GM21619 (cell line): ENCODE data around the gene MTX3.
A peak's percentile ranks its signal among the peaks of the same experiment; 100 is the strongest.

Source experiments
- ATAC-seq: cut with Tn5 transposase; IDR thresholded peaks from one replicate; pipeline ENCODE4 v1.9.1; 2021; ENCODE audit not compliant: unreplicated experiment

MTX3 gene

GRCh38 chr5:79990598-79991507 lies at the start of gene MTX3:
TSS of gene MTX3 (minus strand) at chr5:79991262. CDS start at chr5:79991238, 24 bp downstream.
- peak; percentile 85 for ATAC-seq

- ATAC-seq, result no peak
These were observed 48.6 kb upstream of the MTX3 start for GRCh38 chr5:80039650-80040049.

- ATAC-seq, result peak; percentile 85
These were observed 46.3 kb upstream of the MTX3 start for GRCh38 chr5:80037366-80037765.

GRCh38 chr5:80036615-80037014 lies 45.6 kb upstream of the MTX3 start:
- no peak for ATAC-seq

GRCh38 chr5:80035839-80036238 lies 44.8 kb upstream of the MTX3 start:
- no peak for ATAC-seq

- no peak for ATAC-seq
These were observed 44.1 kb upstream of the MTX3 start, which contains the start of gene THBS4 for GRCh38 chr5:80034962-80035821. TSS of gene THBS4 (plus strand) at chr5:80035348. CDS start at chr5:80035538, 190 bp downstream.

GRCh38 chr5:80034559-80034958 lies 43.5 kb upstream of the MTX3 start:
- ATAC-seq, result no peak

- no peak for ATAC-seq
These were observed 42.5 kb upstream of the MTX3 start for GRCh38 chr5:80033513-80033912.

GRCh38 chr5:80031109-80031508 lies 40.0 kb upstream of the MTX3 start:
- no peak for ATAC-seq

- no peak for ATAC-seq
These were observed 35.8 kb upstream of the MTX3 start for GRCh38 chr5:80026841-80027240.

- ATAC-seq, result no peak
These were observed 34.0 kb upstream of the MTX3 start for GRCh38 chr5:80025069-80025468.

- ATAC-seq, result no peak
These were observed 19.8 kb upstream of the MTX3 start for GRCh38 chr5:80010754-80011392.

GRCh38 chr5:80008995-80009765 lies 18.1 kb upstream of the MTX3 start:
- no peak for ATAC-seq

GRCh38 chr5:80002677-80003076 lies 11.6 kb upstream of the MTX3 start:
- no peak for ATAC-seq

GRCh38 chr5:79999722-80000121 lies 8.7 kb upstream of the MTX3 start:
- no peak for ATAC-seq

GRCh38 chr5:79992891-79993657 lies 2.0 kb upstream of the MTX3 start:
- ATAC-seq, result no peak

- ATAC-seq, result peak; percentile 52
These were observed 861 bp downstream of the MTX3 start for GRCh38 chr5:79990205-79990597.

GRCh38 chr5:79986260-79986659 lies 4.8 kb downstream of the MTX3 start:
- ATAC-seq, result no peak

GRCh38 chr5:79985288-79985687 lies 5.8 kb downstream of the MTX3 start:
- no peak for ATAC-seq

GRCh38 chr5:79984363-79984762 lies 6.7 kb downstream of the MTX3 start:
- ATAC-seq, result no peak
